Measurements from ENCODE around the gene PKP4. TPM values are rescaled to one million over a fixed set of nuclear protein-coding genes. Genes with fewer than 3 reads are reported as not detected.

The PKP4 gene
- total RNA-seq, 6 donors from 2014 or later: 37.5 to 160 (median 60.8) TPM

GRCh38 chr2:158543957-158544356 lies 87.2 kb downstream of the PKP4 start:
- Histone ChIP-seq H3K4me3 (no peak overlapping the region), H3K27ac (no peak overlapping the region), H3K36me3 (peaks cover 0 to 8% (median 0%) of the 10 kb centered on the region in 4 donors), H3K9me3 (no peaks in the 10 kb centered on the region), H3K4me1 (peaks cover 8 to 14% (median 10%) of the 10 kb centered on the region in 4 donors), H3K27me3 (no peaks in the 10 kb centered on the region)
- no peak for DNase-seq
- no peak for TF ChIP-seq POLR2A (IDR thresholded peaks at IDR 0.05)
- no peak for TF ChIP-seq POLR2AphosphoS5 (IDR thresholded peaks at IDR 0.05)
- 89 to 91% methylated on average over 2 of the region's 2 CpGs for WGBS, 2 donors
- ATAC-seq (ENCODE audit: low FRiP score in 2 of 2): no peak

GRCh38 chr2:158544998-158545397 lies 88.2 kb downstream of the PKP4 start:
- no peaks in the 10 kb centered on the region for H3K9me3 ChIP-seq
- WGBS, 2 donors: 50 to 84% methylated on average over 1 of the region's 1 CpG
- H3K4me1 ChIP-seq: peaks cover 0 to 4% (median 0%) of the 10 kb centered on the region in 4 donors
- TF ChIP-seq, protein P1, sequence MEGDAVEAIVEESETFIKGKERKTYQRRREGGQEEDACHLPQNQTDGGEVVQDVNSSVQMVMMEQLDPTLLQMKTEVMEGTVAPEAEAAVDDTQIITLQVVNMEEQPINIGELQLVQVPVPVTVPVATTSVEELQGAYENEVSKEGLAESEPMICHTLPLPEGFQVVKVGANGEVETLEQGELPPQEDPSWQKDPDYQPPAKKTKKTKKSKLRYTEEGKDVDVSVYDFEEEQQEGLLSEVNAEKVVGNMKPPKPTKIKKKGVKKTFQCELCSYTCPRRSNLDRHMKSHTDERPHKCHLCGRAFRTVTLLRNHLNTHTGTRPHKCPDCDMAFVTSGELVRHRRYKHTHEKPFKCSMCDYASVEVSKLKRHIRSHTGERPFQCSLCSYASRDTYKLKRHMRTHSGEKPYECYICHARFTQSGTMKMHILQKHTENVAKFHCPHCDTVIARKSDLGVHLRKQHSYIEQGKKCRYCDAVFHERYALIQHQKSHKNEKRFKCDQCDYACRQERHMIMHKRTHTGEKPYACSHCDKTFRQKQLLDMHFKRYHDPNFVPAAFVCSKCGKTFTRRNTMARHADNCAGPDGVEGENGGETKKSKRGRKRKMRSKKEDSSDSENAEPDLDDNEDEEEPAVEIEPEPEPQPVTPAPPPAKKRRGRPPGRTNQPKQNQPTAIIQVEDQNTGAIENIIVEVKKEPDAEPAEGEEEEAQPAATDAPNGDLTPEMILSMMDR (IDR thresholded peaks at IDR 0.05): no peak
- no peak for TF ChIP-seq POLR2AphosphoS5 (IDR thresholded peaks at IDR 0.05)
- no peak for TF ChIP-seq POLR2A (IDR thresholded peaks at IDR 0.05)
- no peak for TF ChIP-seq EP300 (IDR thresholded peaks at IDR 0.05)
- DNase-seq (no peak), ATAC-seq (ENCODE audit: low FRiP score in 2 of 2) (no peak)
- H3K27me3 ChIP-seq: no peaks in the 10 kb centered on the region
- no peak overlapping the region for H3K4me3 ChIP-seq
- H3K36me3 ChIP-seq: peaks cover 0 to 12% (median 0%) of the 10 kb centered on the region in 4 donors
- peak overlapping the region in 1 of 4 donors; percentile 14 for H3K27ac ChIP-seq

- Histone ChIP-seq H3K9me3 (no peaks in the 10 kb centered on the region), H3K4me1 (peaks cover 0 to 2% (median 0%) of the 10 kb centered on the region in 4 donors), H3K36me3 (peaks cover 0 to 12% (median 0%) of the 10 kb centered on the region in 4 donors), H3K27ac (no peak overlapping the region), H3K4me3 (no peak overlapping the region), H3K27me3 (no peaks in the 10 kb centered on the region)
- TF ChIP-seq EP300 (IDR thresholded peaks at IDR 0.05) (no peak), POLR2A (IDR thresholded peaks at IDR 0.05) (no peak), POLR2AphosphoS5 (IDR thresholded peaks at IDR 0.05) (no peak)
- TF ChIP-seq, protein P1 (IDR thresholded peaks at IDR 0.05): no peak
- WGBS, 2 donors: 79 to 85% methylated on average over 2 of the region's 2 CpGs
- no peak for DNase-seq
- no peak for ATAC-seq (ENCODE audit: low FRiP score in 2 of 2)
Measured at GRCh38 chr2:158546412-158547144, 89.8 kb downstream of the PKP4 start.

DNA sequence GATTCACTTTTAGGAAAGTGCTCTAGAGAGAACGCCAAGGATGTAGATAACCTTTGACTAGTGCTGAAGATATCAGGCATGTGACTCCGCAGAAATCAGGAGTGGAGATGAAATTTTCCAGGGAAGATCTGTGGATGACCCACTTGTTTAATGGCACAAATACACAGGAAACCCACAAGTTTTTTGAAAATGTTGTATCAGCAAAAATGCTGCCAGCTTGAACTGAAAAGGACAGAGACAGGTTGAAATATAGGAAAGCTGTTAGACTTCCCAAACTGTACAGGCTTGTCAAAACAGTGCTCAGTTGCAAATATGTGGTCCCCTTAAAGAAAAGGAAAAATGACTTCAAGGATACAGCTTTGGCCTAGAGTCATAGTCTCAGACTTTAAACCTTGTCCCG lies 96.5 kb downstream of the PKP4 start:
- no peak for DNase-seq
- WGBS, 2 donors: 93 to 98% methylated on average over 3 of the region's 3 CpGs
- no peaks in the 10 kb centered on the region for H3K27me3 ChIP-seq
- TF ChIP-seq EP300 (IDR thresholded peaks at IDR 0.05): no peak
- TF ChIP-seq POLR2AphosphoS5 (IDR thresholded peaks at IDR 0.05): no peak
- TF ChIP-seq, protein P1 (IDR thresholded peaks at IDR 0.05): no peak
- no peak for TF ChIP-seq POLR2A (IDR thresholded peaks at IDR 0.05)
- no peak overlapping the region for H3K27ac ChIP-seq
- H3K36me3 ChIP-seq: peaks cover 0 to 11% (median 0%) of the 10 kb centered on the region in 4 donors
- H3K9me3 ChIP-seq: no peaks in the 10 kb centered on the region
- H3K4me1 ChIP-seq: no peaks in the 10 kb centered on the region
- no peak overlapping the region for H3K4me3 ChIP-seq
- no peak for ATAC-seq (ENCODE audit: low FRiP score in 2 of 2)

GRCh38 chr2:158554996-158555395 lies 98.2 kb downstream of the PKP4 start:
- ATAC-seq (ENCODE audit: low FRiP score in 2 of 2): no peak
- H3K9me3 ChIP-seq: no peaks in the 10 kb centered on the region
- H3K27me3 ChIP-seq: no peaks in the 10 kb centered on the region
- H3K4me3 ChIP-seq: no peak overlapping the region
- H3K27ac ChIP-seq: no peak overlapping the region
- H3K36me3 ChIP-seq: no peaks in the 10 kb centered on the region
- no peak for TF ChIP-seq EP300 (IDR thresholded peaks at IDR 0.05)
- TF ChIP-seq, protein P1 (IDR thresholded peaks at IDR 0.05): no peak
- TF ChIP-seq POLR2A (IDR thresholded peaks at IDR 0.05): no peak
- TF ChIP-seq POLR2AphosphoS5 (IDR thresholded peaks at IDR 0.05): no peak
- no peak for DNase-seq
- 89 to 91% methylated on average over 1 of the region's 1 CpG for WGBS, 2 donors
- H3K4me1 ChIP-seq: no peaks in the 10 kb centered on the region
